BE2C (cell line): ENCODE data around the gene GALNT2.

ENCODE experiments used
- DNase-seq: peaks from one replicate; pipeline ENCODE4 v3.0.0-alpha.2; 2020
- H3K27me3 ChIP-seq: fragments of 250-450 bp; sonication (Bioruptor Pico); 2 replicates; pipeline ENCODE4 v1.5.1; 2020; ENCODE audit warnings: mild to moderate bottlenecking
- H3K36me3 ChIP-seq: fragments of 250-450 bp; sonication (Bioruptor Pico); 2 replicates; pipeline ENCODE4 v1.5.1; 2020; ENCODE audit warnings: mild to moderate bottlenecking
- H3K4me1 ChIP-seq: fragments of 250-450 bp; sonication (Bioruptor Pico); 2 replicates; pipeline ENCODE4 v1.5.1; 2020
- H3K4me3 ChIP-seq: 2 replicates; pipeline ENCODE4 v1.5.1; 2011; ENCODE audit warnings: low read depth, low read length
- H3K9me3 ChIP-seq: fragments of 250-450 bp; sonication (Bioruptor Pico); 2 replicates; pipeline ENCODE4 v1.5.1; 2020
- TF ChIP-seq, protein P1 (sequence below): IDR thresholded peaks from 2 replicates; pipeline ENCODE4 v1.5.1; 2012; ENCODE audit warnings: mild to moderate bottlenecking, low read depth, low read length

GALNT2 gene

DNA sequence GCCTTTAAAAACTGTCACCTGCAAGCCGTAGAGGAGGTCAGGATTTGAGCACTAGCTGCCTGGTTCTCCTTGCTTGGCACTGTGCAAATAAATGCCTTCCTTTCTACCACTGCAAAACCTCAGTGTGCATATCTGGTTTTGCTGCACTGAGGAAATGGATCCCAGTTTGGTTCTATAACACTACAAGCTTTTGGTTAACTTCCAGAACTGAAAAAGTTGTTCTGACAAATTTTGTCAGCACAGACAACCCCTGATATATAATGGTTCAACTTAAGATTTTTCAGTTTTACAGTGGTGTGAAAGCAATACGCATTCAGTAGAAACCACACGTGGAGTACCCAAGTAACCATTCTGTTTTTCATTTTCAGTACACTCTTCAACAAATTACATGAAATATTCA is 29.8 kb upstream of the GALNT2 start:
- no peak for DNase-seq
- H3K4me3 ChIP-seq = no peak overlapping the region
- no peaks in the 10 kb centered on the region for H3K27me3 ChIP-seq
- TF ChIP-seq, protein P1, sequence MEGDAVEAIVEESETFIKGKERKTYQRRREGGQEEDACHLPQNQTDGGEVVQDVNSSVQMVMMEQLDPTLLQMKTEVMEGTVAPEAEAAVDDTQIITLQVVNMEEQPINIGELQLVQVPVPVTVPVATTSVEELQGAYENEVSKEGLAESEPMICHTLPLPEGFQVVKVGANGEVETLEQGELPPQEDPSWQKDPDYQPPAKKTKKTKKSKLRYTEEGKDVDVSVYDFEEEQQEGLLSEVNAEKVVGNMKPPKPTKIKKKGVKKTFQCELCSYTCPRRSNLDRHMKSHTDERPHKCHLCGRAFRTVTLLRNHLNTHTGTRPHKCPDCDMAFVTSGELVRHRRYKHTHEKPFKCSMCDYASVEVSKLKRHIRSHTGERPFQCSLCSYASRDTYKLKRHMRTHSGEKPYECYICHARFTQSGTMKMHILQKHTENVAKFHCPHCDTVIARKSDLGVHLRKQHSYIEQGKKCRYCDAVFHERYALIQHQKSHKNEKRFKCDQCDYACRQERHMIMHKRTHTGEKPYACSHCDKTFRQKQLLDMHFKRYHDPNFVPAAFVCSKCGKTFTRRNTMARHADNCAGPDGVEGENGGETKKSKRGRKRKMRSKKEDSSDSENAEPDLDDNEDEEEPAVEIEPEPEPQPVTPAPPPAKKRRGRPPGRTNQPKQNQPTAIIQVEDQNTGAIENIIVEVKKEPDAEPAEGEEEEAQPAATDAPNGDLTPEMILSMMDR = no peak
- H3K4me1 ChIP-seq = no peaks in the 10 kb centered on the region
- H3K36me3 ChIP-seq = no peaks in the 10 kb centered on the region
- no peaks in the 10 kb centered on the region for H3K9me3 ChIP-seq

DNA sequence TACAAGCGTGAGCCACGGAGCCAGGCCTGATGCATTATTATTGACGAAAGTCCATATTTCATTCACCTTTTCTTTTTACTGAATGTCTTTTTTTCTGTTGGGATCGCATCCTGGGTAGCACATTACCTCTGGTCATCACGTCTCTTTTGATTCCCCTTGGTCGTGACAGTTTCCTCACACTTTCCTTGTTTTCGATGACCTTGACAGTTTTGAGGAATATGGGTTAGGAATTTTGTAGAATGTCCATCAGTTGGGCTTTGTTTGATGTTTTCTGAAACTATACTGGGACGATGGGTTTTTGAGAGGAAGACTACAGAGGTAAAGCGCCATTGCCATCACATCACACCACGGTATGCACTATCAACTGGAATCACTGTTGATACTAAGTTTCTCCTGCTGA is 26.6 kb upstream of the GALNT2 start:
- H3K4me1 ChIP-seq = no peaks in the 10 kb centered on the region
- H3K27me3 ChIP-seq = no peaks in the 10 kb centered on the region
- TF ChIP-seq, protein P1 = no peak
- no peak for DNase-seq
- H3K36me3 ChIP-seq = no peaks in the 10 kb centered on the region
- no peaks in the 10 kb centered on the region for H3K9me3 ChIP-seq
- H3K4me3 ChIP-seq = no peak overlapping the region

DNA sequence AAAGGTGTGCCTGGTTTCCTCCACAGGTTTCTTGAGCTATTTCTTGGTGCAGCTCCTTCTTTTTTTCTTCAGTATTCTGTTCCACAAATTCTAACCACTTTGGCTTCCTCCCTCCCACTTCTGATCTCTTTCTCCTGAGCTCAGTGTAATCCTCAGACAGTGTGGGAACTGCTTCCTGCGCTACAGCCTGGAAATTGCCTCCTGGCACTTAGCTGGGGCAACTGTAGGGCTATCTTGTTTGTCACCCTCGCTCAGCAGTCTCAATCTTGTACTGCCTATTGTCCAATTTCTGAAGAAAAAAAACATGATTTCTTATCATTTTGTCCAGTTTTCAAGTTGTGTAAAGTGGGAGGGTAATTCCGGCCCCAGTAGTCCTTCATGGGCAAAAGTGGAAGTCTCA is 24.0 kb upstream of the GALNT2 start:
- TF ChIP-seq, protein P1 = no peak
- Histone ChIP-seq H3K4me1 (no peaks in the 10 kb centered on the region), H3K27me3 (no peaks in the 10 kb centered on the region), H3K4me3 (no peak overlapping the region), H3K36me3 (no peaks in the 10 kb centered on the region), H3K9me3 (no peaks in the 10 kb centered on the region)
- DNase-seq = no peak

DNA sequence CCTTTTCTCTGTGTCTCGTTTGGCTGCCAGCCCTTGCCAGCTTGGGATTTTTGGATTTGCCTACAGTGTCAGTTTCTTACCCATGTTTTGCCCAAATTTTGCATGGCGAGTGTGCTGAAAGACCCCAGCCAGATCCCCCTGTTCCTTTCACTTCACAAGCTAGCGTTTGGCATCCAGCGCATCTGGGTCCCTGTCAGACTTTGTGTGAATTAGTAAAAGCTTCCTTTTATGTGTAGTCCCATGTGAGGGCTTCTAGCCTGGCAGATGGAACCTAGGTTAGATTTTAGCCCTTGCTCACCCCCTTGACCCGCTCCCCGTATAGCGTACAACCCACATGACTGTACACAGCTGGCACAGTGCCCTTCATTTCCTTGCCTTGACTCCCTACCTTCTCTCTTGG is 22.3 kb upstream of the GALNT2 start:
- H3K9me3 ChIP-seq = no peaks in the 10 kb centered on the region
- no peak for DNase-seq
- no peaks in the 10 kb centered on the region for H3K4me1 ChIP-seq
- no peak overlapping the region for H3K4me3 ChIP-seq
- TF ChIP-seq, protein P1 = no peak
- H3K27me3 ChIP-seq = no peaks in the 10 kb centered on the region
- no peaks in the 10 kb centered on the region for H3K36me3 ChIP-seq

DNA sequence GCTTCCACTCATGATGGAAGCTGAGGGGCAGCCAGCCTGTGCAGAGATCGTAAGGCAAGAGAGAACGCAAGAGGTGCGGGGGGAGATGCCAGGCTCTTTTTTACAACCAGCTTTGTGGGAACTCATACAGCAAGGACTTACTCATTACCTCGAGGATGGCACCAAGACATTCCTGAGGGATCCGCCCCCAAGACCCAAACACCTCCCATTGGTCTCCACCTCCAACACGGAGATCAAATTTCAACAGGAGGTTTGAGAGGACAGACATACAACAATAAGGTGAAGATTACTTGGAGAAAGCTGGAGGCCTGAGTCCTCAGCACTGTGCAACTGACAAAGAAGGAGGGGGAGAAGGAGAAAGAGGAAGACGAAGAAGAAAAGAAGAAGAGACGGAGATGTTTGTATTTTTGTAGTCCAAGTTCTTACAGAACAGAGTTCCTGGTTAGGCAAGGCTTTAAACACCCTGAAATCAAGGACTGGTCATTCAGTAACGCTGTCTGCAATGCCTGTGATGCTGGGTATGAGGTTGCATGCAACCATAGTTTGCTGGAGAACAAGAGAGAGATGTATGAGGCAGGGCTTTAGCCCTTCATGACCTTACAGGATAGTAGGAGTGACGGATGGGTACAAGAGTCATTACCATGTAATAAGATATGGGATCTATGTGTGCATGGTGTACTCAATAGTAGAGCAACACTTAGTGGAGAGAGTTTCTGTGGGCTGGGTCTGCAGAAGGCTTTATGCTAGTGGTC is 19.7 kb upstream of the GALNT2 start:
- no peak for DNase-seq
- TF ChIP-seq, protein P1 = no peak
- Histone ChIP-seq H3K9me3 (no peaks in the 10 kb centered on the region), H3K4me3 (no peak overlapping the region), H3K27me3 (no peaks in the 10 kb centered on the region), H3K4me1 (no peaks in the 10 kb centered on the region), H3K36me3 (no peaks in the 10 kb centered on the region)

DNA sequence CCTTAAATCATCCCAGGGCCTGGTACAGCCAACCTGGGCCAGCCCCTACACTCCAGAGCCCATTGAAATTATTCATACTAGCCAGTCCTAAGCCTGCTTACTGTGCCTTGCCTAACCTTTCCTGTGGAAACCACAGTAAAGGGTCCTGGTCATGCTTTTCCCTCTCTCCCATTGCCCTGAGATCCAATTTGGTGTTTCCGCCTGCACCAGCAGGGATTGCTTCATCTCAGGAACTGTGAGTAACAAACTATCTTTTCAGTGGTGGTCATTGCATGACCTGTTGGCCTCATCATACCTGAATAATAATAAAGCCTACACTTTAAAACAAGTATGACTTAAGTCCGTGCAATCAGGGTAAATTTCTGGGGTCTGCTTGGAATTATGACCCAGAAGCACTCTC is 18.7 kb upstream of the GALNT2 start:
- H3K36me3 ChIP-seq = no peaks in the 10 kb centered on the region
- no peaks in the 10 kb centered on the region for H3K9me3 ChIP-seq
- TF ChIP-seq, protein P1 = no peak

More for the DNA sequence above, 18.7 kb upstream of the GALNT2 start:
- H3K4me3 ChIP-seq = no peak overlapping the region
- H3K27me3 ChIP-seq = no peaks in the 10 kb centered on the region
- no peaks in the 10 kb centered on the region for H3K4me1 ChIP-seq
- DNase-seq = no peak
